H54 (cell line): ENCODE results near the gene CH25H.

Experiments used
- DNase-seq: peaks from one replicate; pipeline ENCODE4 v3.0.0; 2011; ENCODE audit warnings: low spot score, mixed read lengths; ENCODE audit not compliant: insufficient read length
- FAIRE-seq: peaks from 3 replicates; lab custom pipeline; 2011; peaks lifted over from hg19 to GRCh38; lab: Jason Lieb, UNC
- POLR2A ChIP-seq: IDR thresholded peaks from 2 replicates; pipeline ENCODE4 v1.6.1; 2011; ENCODE audit warnings: low read depth, mild to moderate bottlenecking, low read length

CH25H gene

DNA sequence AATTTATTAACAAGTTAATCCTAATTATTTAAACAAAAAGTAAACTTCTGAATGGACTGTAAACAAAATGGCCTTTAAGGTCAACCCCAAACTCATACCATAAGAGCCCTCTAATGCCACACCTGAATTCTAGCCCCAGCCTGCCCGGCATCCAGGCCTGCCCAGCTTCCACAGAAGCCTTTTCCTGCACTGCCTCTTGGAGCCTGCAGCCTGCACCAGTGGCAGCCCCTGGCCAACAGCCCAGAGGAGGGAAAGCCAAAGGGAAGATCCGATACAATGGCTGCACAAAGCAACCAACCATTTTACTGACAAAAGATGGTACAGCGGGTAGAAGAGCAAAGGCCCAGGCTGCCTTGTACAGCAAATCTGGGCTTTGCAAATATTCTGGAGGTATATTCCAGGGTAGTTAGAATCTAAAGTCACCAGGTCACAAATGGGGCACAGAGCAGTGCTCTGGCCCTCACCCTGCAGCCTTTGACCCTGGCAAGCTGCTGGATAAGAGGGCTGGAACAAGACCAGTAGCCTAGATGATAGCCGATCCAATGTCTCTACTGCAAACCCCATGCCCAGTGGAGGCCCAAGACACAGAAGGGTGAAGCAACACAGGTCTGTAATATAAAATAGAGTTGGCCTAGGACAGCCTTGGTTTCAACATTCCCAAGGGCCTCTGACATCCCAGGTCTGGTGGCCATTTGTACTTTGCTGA lies 12.5 kb upstream of the CH25H start:
- no peak for FAIRE-seq
- no peak for TF ChIP-seq POLR2A

DNA sequence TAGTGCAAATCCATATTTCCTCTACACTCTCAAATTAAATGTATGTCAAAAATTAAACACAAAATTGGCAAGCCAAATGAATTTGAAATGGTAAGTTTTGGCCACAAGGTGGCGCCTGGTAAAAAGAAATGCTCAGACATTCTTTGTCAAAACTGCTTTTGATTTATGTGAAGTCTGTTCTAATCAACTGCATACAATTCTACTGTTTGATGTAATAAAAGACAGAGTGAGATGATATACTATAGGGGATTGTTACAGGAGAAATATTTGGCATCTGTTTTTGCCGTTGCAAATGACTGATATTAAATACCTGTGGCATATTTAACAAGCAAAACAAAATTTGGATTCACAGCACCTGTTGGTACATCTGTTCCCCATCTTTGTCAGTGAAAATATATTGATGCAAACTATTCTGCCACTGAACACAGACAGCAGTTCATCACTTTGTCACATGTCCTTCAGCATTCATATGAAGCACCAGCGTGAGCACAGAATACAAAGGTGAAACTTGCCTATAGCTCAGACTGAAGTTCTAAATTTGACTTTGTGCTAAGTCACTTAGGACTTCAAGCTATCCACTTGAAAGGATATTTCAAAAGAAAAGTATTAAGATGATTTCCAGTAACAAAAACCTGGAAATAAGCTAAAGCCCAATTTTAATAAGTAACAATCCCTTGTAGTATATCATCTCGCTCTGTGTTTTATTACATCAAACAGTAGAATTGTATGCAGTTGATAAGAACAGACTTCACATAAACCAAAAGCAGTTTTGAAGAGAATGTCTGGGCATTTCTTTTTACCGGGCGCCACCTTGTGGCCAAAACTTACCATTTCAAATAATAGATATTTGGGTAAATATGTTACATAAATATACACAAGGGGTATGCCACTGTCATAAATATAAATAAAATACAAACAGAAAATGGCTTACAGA lies 10.2 kb upstream of the CH25H start:
- DNase-seq (peak; percentile 23), FAIRE-seq (peak; percentile 94)
- TF ChIP-seq POLR2A = no peak

More for the DNA sequence above, 12.5 kb upstream of the CH25H start:
- DNase-seq = no peak

DNA sequence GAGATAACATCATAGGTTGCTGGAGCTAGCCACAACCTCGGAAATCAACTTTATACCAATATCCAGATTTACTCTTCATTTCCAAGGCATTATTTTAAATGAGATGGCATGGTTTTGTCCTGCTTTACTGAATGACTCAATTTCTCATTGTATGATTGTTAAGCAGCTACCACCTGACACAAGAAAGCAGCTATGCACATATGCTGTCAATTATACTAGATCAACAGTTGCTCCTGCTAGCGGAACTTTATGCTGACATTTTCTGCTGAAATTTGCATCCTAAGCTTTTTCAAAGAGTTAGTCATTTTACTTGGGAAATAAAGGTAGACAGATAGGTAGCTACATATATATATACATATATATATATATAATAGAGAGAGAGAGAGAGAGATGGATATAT lies 8.9 kb upstream of the CH25H start:
- peak; percentile 41 for FAIRE-seq

DNA sequence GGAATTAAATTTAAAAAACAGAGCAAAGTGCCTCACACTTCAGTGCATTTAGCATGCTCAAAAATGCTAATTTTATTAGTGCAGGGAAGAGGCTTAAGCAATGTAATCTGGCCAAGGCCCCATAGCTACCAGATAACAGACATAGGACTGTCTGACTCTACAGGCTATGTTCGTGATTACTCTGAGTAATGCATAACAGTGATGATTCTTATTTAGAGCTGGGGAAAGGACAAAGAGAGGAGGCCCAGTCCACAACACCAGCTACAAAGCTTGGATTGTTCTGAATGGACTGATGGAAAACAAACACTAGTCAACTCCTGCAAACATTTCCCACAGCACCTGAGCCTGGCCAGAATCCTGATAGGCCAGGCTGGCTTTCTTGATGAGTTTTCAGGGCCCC lies 8.4 kb upstream of the CH25H start:
- FAIRE-seq = peak; percentile 60
- no peak for TF ChIP-seq POLR2A
- DNase-seq = no peak

More for the DNA sequence above, 8.9 kb upstream of the CH25H start:
- no peak for TF ChIP-seq POLR2A
- no peak for DNase-seq

DNA sequence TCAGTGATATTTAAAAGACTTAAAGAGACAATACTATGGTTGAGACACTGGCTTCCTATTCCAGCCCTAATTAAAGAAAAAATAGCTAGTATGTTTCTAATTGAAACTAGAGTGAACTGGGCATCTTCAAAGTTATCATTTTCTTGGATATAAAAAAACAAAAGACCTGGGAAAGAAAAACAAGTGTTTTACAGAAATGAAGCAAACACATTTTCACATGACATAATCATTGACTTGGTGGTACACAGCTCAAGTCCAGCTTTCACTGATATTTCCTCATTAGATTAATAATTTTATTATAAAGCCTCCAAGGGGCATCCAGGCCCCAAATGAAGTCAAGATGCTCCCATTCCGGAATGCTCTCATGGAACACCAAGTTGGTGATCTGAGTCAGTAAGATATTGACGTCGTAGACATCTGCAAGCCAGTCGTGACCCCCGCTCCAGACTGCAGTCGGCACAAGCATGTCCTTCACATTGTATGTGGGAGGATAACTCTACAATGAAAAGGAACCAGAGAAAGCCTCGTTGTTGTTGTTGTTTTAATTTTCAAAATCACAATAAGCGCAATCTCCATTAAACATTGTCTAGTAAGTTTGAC lies 7.5 kb upstream of the CH25H start:
- FAIRE-seq (no peak), DNase-seq (no peak)
- no peak for TF ChIP-seq POLR2A

DNA sequence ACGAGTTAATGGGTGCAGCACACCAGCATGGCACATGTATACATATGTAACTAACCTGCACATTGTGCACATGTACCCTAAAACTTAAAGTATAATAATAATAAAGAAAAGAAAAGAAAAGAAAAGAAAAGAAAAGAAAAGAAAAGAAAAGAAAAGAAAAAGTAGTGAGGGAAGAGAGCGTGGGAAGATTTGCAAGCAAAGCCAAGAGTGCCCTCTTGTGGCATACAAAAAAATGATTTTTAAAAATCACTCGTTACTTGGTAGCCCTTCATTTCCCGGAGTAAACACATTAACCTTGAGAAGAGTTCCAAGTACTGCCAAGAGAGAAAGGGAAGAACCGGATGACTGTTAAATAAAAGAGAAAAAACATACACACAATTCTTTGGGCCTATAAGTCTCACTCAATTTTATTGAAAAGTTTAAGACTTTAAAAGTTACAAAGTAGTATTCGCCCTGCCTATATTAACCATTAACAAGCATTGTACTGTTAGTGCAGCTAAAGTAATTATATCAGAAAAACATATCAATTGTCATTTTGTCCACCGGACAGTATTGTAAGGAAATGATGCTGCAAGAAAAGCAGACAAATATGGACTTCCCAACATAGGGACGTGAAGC lies 6.2 kb upstream of the CH25H start:
- FAIRE-seq (peak; percentile 94), DNase-seq (peak; percentile 26)
- no peak for TF ChIP-seq POLR2A

DNA sequence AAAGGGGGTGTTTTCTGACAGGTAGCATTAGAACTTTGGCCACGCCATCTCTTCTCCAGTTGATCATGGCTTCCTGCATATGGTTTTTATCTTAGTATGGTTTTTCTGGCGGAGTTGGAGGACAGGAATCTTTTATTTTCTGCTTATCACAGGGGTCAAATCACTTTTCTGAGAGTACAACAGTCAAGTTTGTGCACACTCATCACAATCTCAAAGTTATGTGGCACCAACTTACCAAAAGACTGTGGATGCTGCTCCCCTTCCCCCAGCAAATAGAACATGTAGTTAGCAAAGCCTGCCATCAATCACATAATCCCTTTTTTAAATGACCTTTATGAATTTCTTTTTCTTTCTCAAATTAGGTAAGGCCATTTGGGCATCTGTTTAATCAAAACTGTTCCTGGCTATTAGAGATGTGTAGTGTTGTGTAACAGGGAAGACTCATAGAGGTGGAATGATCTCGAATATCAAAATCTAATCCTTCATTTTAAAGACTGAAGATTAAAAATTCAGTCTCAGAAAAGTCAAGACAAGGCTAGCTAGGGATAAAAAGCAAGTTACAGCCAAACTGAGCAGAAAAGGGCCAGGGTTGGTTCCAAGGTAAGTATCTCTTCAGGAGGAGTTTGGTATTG lies 3.8 kb upstream of the CH25H start:
- TF ChIP-seq POLR2A = no peak
- FAIRE-seq (no peak), DNase-seq (no peak)

DNA sequence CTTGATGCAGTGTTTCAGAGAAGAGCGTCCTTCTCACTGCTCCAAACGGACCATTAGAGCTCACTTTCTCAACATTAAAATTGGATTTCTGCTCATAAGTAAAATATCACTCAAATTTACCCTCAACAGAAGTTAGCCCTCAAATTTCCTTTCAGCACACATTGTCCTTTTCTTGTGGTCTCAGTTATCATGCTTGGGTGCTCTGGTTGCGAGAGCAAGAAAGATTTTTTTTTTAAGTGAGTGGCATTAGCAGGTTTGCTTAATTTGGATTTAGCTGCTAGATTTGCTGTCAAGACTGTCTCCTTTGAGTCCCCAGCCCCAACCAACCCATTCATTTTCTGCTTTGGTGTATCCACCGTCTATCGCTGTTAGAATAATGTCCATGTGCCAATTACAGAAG lies 2.6 kb upstream of the CH25H start:
- no peak for TF ChIP-seq POLR2A
- FAIRE-seq = no peak
- no peak for DNase-seq

DNA sequence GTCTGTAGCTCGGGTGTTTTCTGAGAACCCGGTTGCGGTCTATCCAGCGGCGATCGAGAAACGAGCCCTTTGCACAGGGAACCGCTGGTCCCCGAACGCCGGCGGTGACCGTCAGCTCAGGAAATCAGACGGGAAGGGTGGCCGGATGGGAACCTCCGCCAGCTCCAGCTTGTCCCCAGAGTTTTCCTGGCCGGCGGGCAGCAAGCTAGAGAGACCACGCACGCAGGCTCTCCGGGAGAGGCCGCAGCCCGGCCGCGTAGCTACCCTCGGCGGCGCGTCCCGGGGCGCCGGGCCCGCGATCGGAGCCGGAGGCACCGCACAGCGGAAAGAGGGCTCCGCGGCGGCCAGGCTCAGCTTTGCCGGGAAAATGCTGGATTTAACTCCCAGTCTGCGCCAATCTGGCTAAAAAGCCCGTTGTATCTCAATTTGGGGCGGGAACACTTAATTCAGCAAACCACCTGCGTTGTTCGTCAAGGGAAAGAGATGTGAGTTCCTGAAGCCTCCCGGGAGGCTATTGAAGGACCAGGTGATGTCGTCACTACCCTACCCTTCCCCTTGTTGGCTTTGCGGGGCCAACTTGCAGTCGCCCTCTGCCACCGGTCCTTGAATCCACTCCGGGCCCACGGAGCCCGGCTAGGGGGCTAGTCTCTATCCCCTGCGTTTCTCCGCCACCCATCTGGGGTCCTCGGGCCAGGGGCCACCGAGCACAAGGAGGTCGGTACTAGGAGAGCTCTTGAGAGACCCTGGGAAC lies 859 bp upstream of the CH25H start:
- no peak for DNase-seq
- TF ChIP-seq POLR2A = no peak
- no peak for FAIRE-seq

DNA sequence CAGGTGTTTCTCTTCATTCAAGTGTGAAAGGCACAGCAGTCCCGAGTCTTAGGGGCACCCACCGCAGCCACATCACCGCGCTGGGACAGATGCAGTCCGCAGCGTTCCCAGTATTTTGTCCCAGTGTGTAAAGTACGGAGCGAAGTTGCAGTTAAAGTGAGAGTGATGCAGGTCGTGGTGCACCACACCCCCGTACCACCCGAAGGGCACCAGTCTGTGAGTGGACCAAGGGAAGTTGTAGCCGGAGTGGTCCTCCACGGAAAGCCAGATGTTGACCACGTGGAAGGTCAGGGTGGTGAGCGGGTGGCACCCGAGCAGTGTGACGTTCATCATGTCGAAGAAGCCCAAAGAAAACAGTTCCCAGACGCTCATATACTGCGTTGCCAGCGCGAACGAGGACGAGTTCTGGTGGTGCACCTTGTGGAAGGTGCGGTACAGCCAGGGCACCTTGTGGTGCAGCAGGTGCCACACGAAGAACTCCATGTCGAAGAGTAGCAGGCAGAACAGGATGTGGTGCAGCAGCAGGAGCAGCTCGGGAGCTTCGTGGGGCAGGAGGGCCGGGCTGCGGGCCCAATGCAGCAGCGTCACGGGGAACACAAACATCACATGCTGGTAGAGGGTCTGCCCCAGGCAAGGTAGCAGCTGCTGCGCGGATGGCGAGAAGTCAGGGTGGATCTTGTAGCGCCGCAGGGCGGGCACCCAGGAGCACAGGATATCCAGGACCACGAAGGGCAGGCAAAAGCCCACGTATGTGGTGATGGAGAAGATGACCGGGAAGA lies 526 bp downstream of the CH25H start:
- DNase-seq (no peak), FAIRE-seq (no peak)
- TF ChIP-seq POLR2A = no peak

DNA sequence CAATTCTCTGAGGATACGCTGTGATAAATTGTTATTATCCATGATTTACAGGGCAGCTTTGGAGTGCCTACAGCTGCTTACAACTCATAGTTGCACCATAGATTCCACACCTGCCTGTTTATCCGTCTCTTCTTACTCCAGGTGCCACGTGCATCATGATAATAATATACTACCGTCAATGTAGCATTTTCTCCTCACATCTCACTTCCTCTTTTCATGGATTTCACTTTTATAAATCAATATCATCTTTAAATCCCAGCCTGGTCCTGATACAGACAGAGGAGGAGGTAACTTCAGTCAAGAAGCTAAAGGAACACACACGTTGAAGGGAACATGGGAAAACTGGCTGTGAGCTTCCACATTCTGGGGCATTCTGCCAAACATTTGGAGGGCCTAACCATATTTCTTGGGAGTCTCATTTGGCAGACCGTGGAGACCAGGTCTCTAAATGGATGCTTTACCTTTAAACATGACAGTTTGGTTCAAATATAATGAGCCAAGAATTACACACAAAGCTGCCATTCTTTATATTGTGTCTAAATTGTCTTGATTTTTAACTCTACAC lies 2.4 kb downstream of the CH25H start:
- DNase-seq = no peak
- no peak for TF ChIP-seq POLR2A
- FAIRE-seq = no peak

DNA sequence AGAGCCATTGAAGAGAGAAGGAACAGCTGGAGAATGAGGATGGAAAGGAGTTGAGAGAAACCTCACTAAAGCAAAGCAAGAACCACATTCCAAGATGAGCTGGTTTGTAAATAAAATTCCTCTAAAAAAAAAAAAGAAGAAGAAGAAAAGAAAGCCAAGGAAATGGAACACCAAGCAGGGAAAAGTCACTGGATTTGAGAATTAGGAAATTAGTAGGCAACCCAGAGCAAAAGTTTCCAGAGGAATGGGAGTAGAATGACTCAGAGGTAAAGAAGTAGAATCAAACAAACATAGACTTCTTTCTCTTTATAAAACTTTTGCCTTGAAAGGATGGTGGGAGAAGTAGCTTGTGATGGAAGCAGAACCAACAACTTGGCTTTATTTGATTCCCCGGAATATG lies 3.9 kb downstream of the CH25H start:
- TF ChIP-seq POLR2A = no peak
- no peak for DNase-seq
- no peak for FAIRE-seq
